Thyroid gland (tissue), 4 donors: ENCODE measurements around the gene DCTN3.

ENCODE experiments used
- POLR2A ChIP-seq, 2 donors: fragments of 450-650 bp; IDR thresholded peaks; one replicate each; pipeline ENCODE4 v1.6.1; 2017; ENCODE audit warnings: antibody characterized with exemption in 2 of 2, mild to moderate bottlenecking in 2 of 2, moderate library complexity in 1 of 2
- TF ChIP-seq, protein P1 (sequence below), 6 experiments: fragments of 200-600 bp in 3 of 6; fragments of 450-650 bp in 3 of 6; sonication (generic) in 3 of 6; IDR thresholded peaks; one replicate each; pipeline ENCODE4 v1.5.1; 2016 to 2019; ENCODE audit warnings: antibody characterized with exemption in 6 of 6, mild to moderate bottlenecking in 2 of 6, inconsistent platforms in 1 of 6, moderate library complexity in 1 of 6

- TF ChIP-seq, protein P1, sequence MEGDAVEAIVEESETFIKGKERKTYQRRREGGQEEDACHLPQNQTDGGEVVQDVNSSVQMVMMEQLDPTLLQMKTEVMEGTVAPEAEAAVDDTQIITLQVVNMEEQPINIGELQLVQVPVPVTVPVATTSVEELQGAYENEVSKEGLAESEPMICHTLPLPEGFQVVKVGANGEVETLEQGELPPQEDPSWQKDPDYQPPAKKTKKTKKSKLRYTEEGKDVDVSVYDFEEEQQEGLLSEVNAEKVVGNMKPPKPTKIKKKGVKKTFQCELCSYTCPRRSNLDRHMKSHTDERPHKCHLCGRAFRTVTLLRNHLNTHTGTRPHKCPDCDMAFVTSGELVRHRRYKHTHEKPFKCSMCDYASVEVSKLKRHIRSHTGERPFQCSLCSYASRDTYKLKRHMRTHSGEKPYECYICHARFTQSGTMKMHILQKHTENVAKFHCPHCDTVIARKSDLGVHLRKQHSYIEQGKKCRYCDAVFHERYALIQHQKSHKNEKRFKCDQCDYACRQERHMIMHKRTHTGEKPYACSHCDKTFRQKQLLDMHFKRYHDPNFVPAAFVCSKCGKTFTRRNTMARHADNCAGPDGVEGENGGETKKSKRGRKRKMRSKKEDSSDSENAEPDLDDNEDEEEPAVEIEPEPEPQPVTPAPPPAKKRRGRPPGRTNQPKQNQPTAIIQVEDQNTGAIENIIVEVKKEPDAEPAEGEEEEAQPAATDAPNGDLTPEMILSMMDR (IDR thresholded peaks at IDR 0.05) = no peak
- no peak for TF ChIP-seq POLR2A (IDR thresholded peaks at IDR 0.05)
Observed at GRCh38 chr9:34647651-34648050, 27.4 kb upstream of the DCTN3 start.
